HepG2 (cell line): ENCODE measurements around the gene MYH10.

ENCODE experiments used
- ADNP ChIP-seq: sonication (generic); formaldehyde crosslinking; IDR thresholded peaks from 2 replicates; pipeline ENCODE4 v1.4.0; 2020; ENCODE audit warnings: missing genetic modification reagents
- ATRX ChIP-seq: sonication (generic); formaldehyde crosslinking; IDR thresholded peaks from 2 replicates; pipeline ENCODE4 v1.4.0; 2020; ENCODE audit warnings: missing genetic modification reagents, borderline replicate concordance
- KDM1A ChIP-seq: IDR thresholded peaks from 2 replicates; pipeline ENCODE4 v1.6.1; 2016; ENCODE audit warnings: missing compliant biosample characterization
- MAFK ChIP-seq, 2 experiments: IDR thresholded peaks in 1 of 2; conservative IDR thresholded peaks in 1 of 2; 2 replicates each; pipeline ENCODE4 v1.6.1; 2011; ENCODE audit warnings: improper control_type of control experiment in 2 of 2, low read length in 2 of 2
- NFYB ChIP-seq: sonication (generic); formaldehyde crosslinking; IDR thresholded peaks from 2 replicates; pipeline ENCODE4 v1.4.0; 2020; ENCODE audit warnings: missing genetic modification reagents
- POLR2A ChIP-seq, 2 experiments: IDR thresholded peaks; 2 replicates each; pipeline ENCODE4 v1.6.1; 2011; ENCODE audit warnings: low read depth in 2 of 2, low read length in 2 of 2, mild to moderate bottlenecking in 1 of 2, moderate library complexity in 1 of 2; ENCODE audit not compliant: insufficient read depth in 1 of 2
- PTBP1 ChIP-seq: fragments of 200-400 bp; formaldehyde crosslinking; IDR thresholded peaks from 2 replicates; pipeline ENCODE4 v1.6.1; 2018; ENCODE audit warnings: low read length, low read depth; ENCODE audit not compliant: poor library complexity, severe bottlenecking
- RFX1 ChIP-seq: fragments of 450-650 bp; IDR thresholded peaks from 2 replicates; pipeline ENCODE4 v1.6.1; 2017
- SIN3A ChIP-seq: IDR thresholded peaks from 2 replicates; pipeline ENCODE4 v1.6.1; 2011; ENCODE audit warnings: low read depth, mild to moderate bottlenecking, control low read depth, low read length, borderline replicate concordance
- SMC3 ChIP-seq: IDR thresholded peaks from 2 replicates; pipeline ENCODE4 v1.6.1; 2011; ENCODE audit warnings: low read length, improper control_type of control experiment
- SRSF9 ChIP-seq: fragments of 200-400 bp; formaldehyde crosslinking; IDR thresholded peaks from 2 replicates; pipeline ENCODE4 v1.6.1; 2018; ENCODE audit warnings: borderline replicate concordance, mild to moderate bottlenecking, low read depth, low read length; ENCODE audit not compliant: insufficient read depth, poor library complexity, severe bottlenecking
- ZNF251 ChIP-seq: sonication (generic); formaldehyde crosslinking; IDR thresholded peaks from 2 replicates; pipeline ENCODE4 v1.9.0; 2021; ENCODE audit warnings: mild to moderate bottlenecking, missing genetic modification reagents
- ZZZ3 ChIP-seq: sonication (generic); formaldehyde crosslinking; IDR thresholded peaks from 2 replicates; pipeline ENCODE4 v1.4.0; 2020; ENCODE audit warnings: missing genetic modification reagents, mild to moderate bottlenecking, borderline replicate concordance
- TF ChIP-seq, protein P1 (sequence below): sonication (generic); formaldehyde crosslinking; IDR thresholded peaks from 2 replicates; pipeline ENCODE4 v1.4.0; 2020; ENCODE audit warnings: missing genetic modification reagents

DNA sequence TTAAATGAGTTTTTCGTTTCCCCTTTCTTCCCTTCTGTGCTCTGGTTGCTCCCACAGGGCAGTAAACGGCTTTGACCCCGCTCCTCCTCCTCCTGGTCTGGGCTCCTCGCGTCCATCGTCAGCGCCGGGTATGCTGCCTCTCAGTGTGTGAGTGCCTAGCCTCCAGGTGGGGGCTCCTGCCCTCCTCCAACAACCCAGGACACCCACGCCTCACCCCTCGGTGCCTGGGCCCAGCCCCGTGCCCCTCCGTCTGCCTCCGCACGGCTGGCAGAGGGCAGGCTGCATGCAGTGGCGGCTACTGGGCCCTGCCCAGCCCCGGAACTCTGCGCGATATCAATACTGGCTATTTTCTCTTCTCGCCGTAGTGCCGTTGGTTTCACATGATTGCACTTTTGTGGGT is 163.7 kb downstream of the MYH10 start:
- no peak for TF ChIP-seq ADNP
- no peak for TF ChIP-seq SRSF9
- no peak for TF ChIP-seq MAFK (conservative IDR thresholded peaks at IDR 0.05 in 1 of 2, IDR thresholded peaks at IDR 0.05 in 1 of 2; ENCODE audit: low read length in 2 of 2)
- no peak for TF ChIP-seq KDM1A (CRISPR knock-in tag)
- no peak for TF ChIP-seq ATRX (CRISPR knock-in tag)
- no peak for TF ChIP-seq ZZZ3 (CRISPR knock-in tag)
- TF ChIP-seq, protein P1, sequence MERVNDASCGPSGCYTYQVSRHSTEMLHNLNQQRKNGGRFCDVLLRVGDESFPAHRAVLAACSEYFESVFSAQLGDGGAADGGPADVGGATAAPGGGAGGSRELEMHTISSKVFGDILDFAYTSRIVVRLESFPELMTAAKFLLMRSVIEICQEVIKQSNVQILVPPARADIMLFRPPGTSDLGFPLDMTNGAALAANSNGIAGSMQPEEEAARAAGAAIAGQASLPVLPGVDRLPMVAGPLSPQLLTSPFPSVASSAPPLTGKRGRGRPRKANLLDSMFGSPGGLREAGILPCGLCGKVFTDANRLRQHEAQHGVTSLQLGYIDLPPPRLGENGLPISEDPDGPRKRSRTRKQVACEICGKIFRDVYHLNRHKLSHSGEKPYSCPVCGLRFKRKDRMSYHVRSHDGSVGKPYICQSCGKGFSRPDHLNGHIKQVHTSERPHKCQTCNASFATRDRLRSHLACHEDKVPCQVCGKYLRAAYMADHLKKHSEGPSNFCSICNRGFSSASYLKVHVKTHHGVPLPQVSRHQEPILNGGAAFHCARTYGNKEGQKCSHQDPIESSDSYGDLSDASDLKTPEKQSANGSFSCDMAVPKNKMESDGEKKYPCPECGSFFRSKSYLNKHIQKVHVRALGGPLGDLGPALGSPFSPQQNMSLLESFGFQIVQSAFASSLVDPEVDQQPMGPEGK (CRISPR knock-in tag), result no peak
- TF ChIP-seq NFYB (CRISPR knock-in tag), result no peak
- no peak for TF ChIP-seq SMC3
- no peak for TF ChIP-seq SIN3A
- no peak for TF ChIP-seq PTBP1
- TF ChIP-seq RFX1, result no peak
- TF ChIP-seq ZNF251 (CRISPR knock-in tag), result no peak
- TF ChIP-seq POLR2A (IDR thresholded peaks at IDR 0.05; ENCODE audit: insufficient read depth in 1 of 2, low read depth in 2 of 2, low read length in 2 of 2), result no peak
